DND-41 (cell line): ENCODE measurements around the gene CMTM7.

Source experiments
- ATAC-seq: fragments of 200-7000 bp; cut with Tn5 transposase; 3 replicates; pipeline ENCODE4 v1.9.1; 2021; ENCODE audit warnings: low read depth; ENCODE audit not compliant: insufficient read depth
- DNase-seq: peaks from one replicate; pipeline ENCODE4 v3.0.0-alpha.2; 2020
- H2AFZ ChIP-seq: 2 replicates; pipeline ENCODE4 v1.6.0; 2012; ENCODE audit warnings: low read depth, low read length
- H3K27ac ChIP-seq: 2 replicates; pipeline ENCODE4 v1.5.1; 2012; ENCODE audit warnings: low read length, inconsistent platforms
- H3K27me3 ChIP-seq: fragments of 200-600 bp; sonication (generic); 2 replicates; pipeline ENCODE4 v1.6.0; 2012; ENCODE audit warnings: low read length, mild to moderate bottlenecking, inconsistent platforms; ENCODE audit not compliant: insufficient read depth, poor library complexity
- H3K36me3 ChIP-seq: 2 replicates; pipeline ENCODE4 v1.5.1; 2012; ENCODE audit warnings: low read length, inconsistent platforms; ENCODE audit not compliant: insufficient read depth
- H3K4me1 ChIP-seq: 2 replicates; pipeline ENCODE4 v1.5.1; 2012; ENCODE audit warnings: mild to moderate bottlenecking, low read length; ENCODE audit not compliant: insufficient read depth
- H3K4me2 ChIP-seq: 2 replicates; pipeline ENCODE4 v1.6.0; 2012; ENCODE audit warnings: mild to moderate bottlenecking, moderate library complexity, low read length, inconsistent platforms; ENCODE audit not compliant: insufficient read depth
- H3K4me3 ChIP-seq, 2 experiments: fragments of 200-600 bp in 1 of 2; shearing (Covaris generic) in 1 of 2; 2 replicates each; pipeline ENCODE4 v1.5.1; 2012 to 2016; ENCODE audit warnings: inconsistent platforms in 2 of 2, low read length in 2 of 2, mild to moderate bottlenecking in 2 of 2, low read depth in 1 of 2, moderate library complexity in 1 of 2
- H3K79me2 ChIP-seq: 2 replicates; pipeline ENCODE4 v1.6.0; 2012; ENCODE audit warnings: low read length, inconsistent platforms; ENCODE audit not compliant: insufficient read depth
- H3K9ac ChIP-seq: 2 replicates; pipeline ENCODE4 v1.6.0; 2012; ENCODE audit warnings: low read depth, mild to moderate bottlenecking, inconsistent platforms, low read length, moderate library complexity
- H3K9me3 ChIP-seq: 2 replicates; pipeline ENCODE4 v1.5.1; 2012; ENCODE audit warnings: low read length, moderate library complexity, mild to moderate bottlenecking, inconsistent platforms; ENCODE audit not compliant: insufficient read depth, severe bottlenecking
- H4K20me1 ChIP-seq: 2 replicates; pipeline ENCODE4 v1.6.0; 2012; ENCODE audit warnings: low read length; ENCODE audit not compliant: insufficient read depth
- CTCF ChIP-seq: IDR thresholded peaks from 2 replicates; pipeline ENCODE4 v1.5.1; 2012; ENCODE audit warnings: borderline replicate concordance, low read length, moderate library complexity, mild to moderate bottlenecking; ENCODE audit not compliant: poor library complexity, severe bottlenecking; ENCODE audit errors: extremely low read depth
- EZH2 ChIP-seq: IDR thresholded peaks from 3 replicates; pipeline ENCODE4 v1.6.1; 2012; ENCODE audit warnings: borderline replicate concordance, low read depth, mild to moderate bottlenecking, moderate library complexity, low read length, inconsistent platforms; ENCODE audit not compliant: severe bottlenecking

Gene CMTM7

GRCh38 chr3:32405711-32406323, 14.2 kb downstream of the CMTM7 start:
- H3K27me3 ChIP-seq, result no peaks in the 10 kb centered on the region
- peaks cover 71% of the 10 kb centered on the region for H3K4me1 ChIP-seq
- peak overlapping the region; percentile 61; the same call in 1 of the 2 replicates for H3K4me2 ChIP-seq
- no peak overlapping the region for H2AFZ ChIP-seq
- H3K9me3 ChIP-seq, result no peaks in the 10 kb centered on the region
- TF ChIP-seq CTCF (peak; percentile 21), EZH2 (no peak)
- DNase-seq, result no peak
- no peak overlapping the region for H3K4me3 ChIP-seq
- peaks cover 80% of the 10 kb centered on the region for H3K79me2 ChIP-seq
- H3K9ac ChIP-seq, result 0 out of 2 replicates have a peak overlapping the region, but pooled peaks have one; percentile 31
- peak overlapping the region; percentile 79 for H3K27ac ChIP-seq
- no peak for ATAC-seq
- no peaks in the 10 kb centered on the region; the same call in 1 of the 2 replicates for H3K36me3 ChIP-seq
- H4K20me1 ChIP-seq, result no peaks in the 10 kb centered on the region

DNA sequence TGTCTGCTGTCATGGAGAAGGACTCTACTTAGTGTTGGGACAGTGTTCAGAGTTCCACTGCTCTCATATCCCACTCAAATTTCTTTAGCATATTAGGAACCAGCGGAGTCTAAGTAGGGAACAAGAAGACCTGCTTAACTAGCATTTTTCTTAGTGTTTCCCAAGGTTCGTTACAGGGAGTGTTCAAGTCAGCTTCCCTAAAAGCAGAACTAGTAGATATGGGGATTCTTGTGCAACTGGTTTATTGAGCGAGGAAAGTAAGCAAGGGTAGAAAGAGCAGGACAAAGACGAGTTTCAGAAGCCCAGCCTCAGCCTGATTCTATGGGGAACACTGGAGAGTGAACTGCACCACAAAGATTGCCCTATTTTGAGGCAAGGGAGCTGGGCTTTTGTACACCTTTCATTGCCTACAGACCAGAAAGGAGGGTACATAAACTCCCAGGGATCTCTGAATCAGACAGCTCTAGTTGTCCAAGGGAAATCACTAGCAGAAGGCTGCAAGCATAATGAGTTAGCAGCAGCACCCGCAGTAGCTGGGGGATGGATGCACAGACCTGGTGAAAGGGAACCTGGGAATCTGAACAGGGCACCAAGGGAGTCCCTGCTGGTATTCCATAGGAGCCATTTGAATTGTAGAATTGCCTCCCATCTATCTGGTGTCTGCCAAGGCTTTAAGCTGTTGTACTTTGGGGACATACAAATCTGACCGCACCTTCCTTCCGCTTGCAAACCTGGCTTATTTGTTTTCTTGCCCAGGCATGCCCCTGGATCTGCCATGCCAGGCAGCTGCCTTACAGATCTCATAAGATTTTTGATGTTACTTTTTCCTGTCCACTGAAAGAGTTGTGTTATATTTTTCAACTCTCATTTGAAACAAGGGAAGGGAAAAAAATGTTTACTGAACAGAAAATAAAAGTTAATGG, 15.1 kb downstream of the CMTM7 start:
- Histone ChIP-seq H3K4me3 (peak overlapping the region in 1 of 2 experiments; percentile 40; a peak in 2 of 4 replicates), H3K36me3 (no peaks in the 10 kb centered on the region; the same call in 1 of the 2 replicates), H3K27ac (peak overlapping the region; percentile 79), H3K9me3 (no peaks in the 10 kb centered on the region), H3K27me3 (no peaks in the 10 kb centered on the region), H3K4me2 (peak overlapping the region; percentile 61), H3K79me2 (peaks cover 77% of the 10 kb centered on the region), H4K20me1 (no peaks in the 10 kb centered on the region), H3K9ac (peak overlapping the region; percentile 40), H2AFZ (no peak overlapping the region), H3K4me1 (peaks cover 71% of the 10 kb centered on the region)
- TF ChIP-seq CTCF (no peak), EZH2 (no peak)
- ATAC-seq (peak; percentile 94), DNase-seq (peak; percentile 82)

DNA sequence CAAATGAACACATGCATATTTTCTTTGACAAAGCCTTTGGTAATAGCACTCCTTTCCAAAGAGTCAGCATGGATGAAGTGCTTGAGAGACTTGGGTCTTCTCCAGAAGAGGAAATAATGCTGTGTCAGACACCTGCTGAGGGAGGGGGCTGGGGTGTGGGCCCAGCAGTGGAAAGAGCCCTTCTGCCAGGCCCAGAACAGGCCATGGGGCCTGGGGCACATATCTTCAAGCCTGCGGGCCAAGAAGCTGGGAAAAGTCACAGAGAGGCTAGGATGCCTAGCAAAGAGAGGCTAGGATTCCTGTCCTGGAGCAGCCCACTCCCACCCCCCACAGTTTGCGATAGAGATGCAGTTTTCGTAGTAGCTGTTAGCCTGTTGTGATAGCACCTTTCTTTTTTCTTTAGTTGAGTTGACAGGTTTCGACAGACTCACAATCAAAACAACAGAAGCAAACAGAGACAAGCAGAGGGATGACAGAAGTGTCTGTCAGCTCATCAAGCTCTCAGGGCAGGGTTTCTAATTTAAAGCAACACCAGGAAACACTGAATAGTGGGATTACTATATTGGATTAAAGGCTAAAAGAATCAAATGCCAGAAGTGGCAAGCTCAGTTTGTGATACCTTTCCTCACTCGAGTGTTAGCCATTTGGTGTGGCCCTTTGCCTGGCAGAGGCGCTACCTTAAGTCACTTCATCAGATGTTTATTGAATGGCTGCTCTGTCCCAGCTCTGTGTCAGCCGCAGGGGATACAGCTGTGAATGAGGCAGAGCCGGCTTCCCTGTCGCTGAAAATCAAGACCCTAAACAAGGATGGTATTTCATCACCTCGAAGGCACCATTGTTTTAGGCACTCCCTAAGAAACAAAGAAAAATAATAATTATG, 19.0 kb downstream of the CMTM7 start:
- H2AFZ ChIP-seq, result no peak overlapping the region
- H3K9ac ChIP-seq, result no peak overlapping the region
- ATAC-seq, result no peak
- peaks cover 67% of the 10 kb centered on the region for H3K4me1 ChIP-seq
- H3K9me3 ChIP-seq, result no peaks in the 10 kb centered on the region
- no peaks in the 10 kb centered on the region for H3K27me3 ChIP-seq
- no peaks in the 10 kb centered on the region; the same call in 1 of the 2 replicates for H3K36me3 ChIP-seq
- no peaks in the 10 kb centered on the region for H4K20me1 ChIP-seq
- no peak overlapping the region for H3K4me3 ChIP-seq
- TF ChIP-seq CTCF (no peak), EZH2 (no peak)
- H3K27ac ChIP-seq, result peak overlapping the region; percentile 30
- DNase-seq, result no peak
- no peak overlapping the region for H3K4me2 ChIP-seq
- peaks cover 70% of the 10 kb centered on the region for H3K79me2 ChIP-seq
